ENCODE data around the gene TTC3.

Gene TTC3

DNA sequence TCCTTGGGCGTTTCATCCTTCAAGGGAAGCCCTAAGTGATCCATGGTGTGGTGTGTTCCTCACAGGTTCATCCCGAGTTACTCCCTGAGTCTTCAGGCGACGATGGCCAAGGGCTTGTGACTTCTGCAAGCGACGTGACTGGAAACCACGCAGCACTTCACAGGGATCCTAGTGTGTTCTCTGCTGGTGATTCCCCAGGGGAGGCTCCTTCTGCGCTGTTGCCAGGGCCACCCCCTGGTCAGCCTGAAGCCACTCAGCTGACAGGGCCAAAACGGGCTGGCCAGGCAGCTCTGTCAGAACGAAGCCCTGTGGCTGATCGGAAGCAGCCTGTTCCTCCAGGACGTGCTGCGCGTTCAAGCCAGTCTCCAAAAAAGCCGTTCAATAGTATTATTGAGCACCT lies 122.6 kb downstream of the TTC3 start:
- no peak overlapping the region for H3K4me3 ChIP-seq (ENCODE audit: low read length)
- TF ChIP-seq, protein P1, sequence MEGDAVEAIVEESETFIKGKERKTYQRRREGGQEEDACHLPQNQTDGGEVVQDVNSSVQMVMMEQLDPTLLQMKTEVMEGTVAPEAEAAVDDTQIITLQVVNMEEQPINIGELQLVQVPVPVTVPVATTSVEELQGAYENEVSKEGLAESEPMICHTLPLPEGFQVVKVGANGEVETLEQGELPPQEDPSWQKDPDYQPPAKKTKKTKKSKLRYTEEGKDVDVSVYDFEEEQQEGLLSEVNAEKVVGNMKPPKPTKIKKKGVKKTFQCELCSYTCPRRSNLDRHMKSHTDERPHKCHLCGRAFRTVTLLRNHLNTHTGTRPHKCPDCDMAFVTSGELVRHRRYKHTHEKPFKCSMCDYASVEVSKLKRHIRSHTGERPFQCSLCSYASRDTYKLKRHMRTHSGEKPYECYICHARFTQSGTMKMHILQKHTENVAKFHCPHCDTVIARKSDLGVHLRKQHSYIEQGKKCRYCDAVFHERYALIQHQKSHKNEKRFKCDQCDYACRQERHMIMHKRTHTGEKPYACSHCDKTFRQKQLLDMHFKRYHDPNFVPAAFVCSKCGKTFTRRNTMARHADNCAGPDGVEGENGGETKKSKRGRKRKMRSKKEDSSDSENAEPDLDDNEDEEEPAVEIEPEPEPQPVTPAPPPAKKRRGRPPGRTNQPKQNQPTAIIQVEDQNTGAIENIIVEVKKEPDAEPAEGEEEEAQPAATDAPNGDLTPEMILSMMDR (conservative IDR thresholded peaks at IDR 0.05; ENCODE audit: low read depth, low read length) = no peak
- DNase-seq (ENCODE audit: low read depth) = no peak

DNA sequence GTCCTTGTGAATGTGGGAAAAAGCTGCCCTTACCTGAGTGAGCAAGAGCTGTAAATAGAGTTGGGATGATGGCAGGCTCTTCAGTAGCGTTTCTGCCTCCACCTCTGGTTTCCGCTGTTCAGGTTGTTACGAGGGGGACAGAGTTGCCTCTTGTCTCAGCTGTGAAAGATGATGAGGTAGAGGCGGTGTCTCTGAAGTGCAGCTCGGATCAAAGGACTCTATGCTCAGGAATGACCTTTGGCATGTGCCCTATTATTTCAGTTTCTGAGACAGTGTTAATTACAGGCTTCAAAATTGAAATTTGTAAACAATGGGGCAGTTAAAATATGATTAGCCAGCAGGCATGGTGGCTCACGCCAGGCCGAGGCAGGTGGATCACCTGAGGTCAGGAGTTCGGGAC lies 123.8 kb downstream of the TTC3 start:
- TF ChIP-seq, protein P1 (conservative IDR thresholded peaks at IDR 0.05; ENCODE audit: low read depth, low read length) = no peak
- no peak overlapping the region for H3K4me3 ChIP-seq (ENCODE audit: low read length)
- no peak for DNase-seq (ENCODE audit: low read depth)

DNA sequence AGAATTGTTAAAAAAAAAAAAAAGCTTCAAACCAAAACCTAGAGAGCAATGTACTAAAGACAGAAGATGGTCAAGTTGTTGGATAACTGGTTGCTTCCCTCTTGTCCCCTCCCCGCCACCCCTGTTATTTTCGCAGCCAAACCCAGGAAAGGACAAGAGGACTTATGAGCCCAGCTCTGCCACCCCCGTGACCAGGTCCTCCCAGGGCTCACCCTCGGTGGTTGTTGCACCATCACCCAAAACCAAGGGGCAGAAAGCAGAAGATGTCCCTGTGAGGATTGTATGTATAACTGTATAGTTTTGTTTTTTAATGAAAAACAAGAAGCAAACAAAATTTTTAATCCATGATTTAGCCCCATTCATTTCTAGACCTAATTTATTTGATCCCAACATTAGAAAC lies 124.7 kb downstream of the TTC3 start:
- H3K4me3 ChIP-seq (ENCODE audit: low read length) = no peak overlapping the region
- TF ChIP-seq, protein P1 (conservative IDR thresholded peaks at IDR 0.05; ENCODE audit: low read depth, low read length) = no peak
- DNase-seq (ENCODE audit: low read depth) = no peak

DNA sequence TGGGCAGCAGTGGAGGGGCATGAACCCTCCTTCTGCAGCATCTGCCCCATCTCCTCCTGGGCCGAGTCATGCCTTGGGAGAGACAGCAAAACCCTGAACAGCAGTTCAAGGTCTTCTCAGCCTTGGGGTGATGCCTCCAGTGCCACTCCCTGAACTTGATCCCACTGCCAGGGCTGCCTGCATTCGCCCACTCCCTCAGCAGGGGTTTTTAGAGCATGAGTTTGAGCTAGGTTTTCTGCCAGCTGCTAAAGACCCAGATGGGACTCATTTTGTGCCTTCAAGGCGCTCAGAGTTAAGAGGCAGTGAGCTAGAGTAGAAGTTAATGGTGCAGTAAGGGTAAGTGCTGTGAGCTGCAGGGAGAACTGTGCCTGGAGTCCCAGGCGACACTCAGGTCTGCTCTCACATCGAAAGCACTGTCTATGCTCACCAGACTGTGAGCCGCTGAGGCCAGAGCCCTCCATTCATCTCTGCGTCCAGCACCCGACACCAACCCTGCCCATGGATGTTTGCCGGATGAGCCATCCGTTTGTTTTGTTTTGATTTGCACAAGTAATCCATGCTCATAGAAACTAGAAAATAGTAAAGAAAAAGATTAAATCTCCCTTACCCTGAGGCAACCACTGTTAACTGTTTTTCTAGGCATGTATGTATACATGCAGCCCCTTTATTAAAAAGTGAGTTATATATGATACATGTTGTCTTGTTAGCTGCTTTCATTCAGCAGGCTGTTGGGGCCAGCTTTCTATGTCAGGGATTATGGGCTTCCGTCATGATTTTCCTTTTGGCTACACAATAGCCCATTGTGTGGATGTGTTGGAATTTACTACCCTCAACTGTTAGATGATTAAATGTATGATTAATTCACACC lies 126.2 kb downstream of the TTC3 start:
- peak; percentile 89 for DNase-seq (ENCODE audit: low read depth)
- TF ChIP-seq, protein P1 (conservative IDR thresholded peaks at IDR 0.05; ENCODE audit: low read depth, low read length) = no peak

DNA sequence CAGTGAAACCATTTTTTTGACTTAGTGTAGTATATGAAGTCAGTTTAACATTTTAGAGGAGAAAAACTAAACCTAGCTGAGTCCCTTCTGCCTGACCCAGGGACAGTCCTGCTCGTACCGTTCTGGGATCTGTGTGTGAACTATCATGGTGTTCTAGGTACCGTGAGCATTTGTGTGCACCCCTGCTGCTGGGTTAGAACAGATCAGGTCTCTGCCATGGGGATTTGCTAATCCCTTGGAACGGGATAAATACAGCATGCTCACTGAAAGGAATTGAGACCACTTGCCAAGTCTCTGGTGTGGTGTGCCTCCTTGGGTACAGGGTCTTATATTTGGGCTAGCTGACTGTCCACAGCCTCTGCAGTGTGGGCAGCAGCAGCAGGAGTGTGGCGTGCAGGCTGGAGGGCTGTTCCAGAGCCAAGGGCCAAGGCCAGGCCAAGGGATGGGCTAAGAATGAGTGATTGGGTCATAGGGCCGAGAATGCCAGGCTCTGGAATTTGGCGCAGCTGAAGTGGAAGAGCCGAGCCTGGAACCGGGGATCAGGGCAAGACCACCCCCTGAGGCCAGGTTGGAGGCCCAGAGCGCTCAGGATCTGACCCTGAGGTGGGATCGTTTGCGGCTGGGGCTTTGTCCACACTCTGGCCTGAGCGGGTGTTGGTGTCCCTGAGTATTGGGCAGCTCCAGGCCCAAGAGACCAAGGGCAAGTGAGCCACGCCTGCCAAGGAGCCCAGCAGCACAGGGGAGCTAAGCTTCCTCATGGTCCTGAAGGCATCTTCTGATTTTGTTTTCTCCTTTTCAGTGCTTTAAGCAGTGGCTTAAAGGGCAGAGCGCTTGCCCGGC lies 127.8 kb downstream of the TTC3 start:
- TF ChIP-seq, protein P1 (conservative IDR thresholded peaks at IDR 0.05; ENCODE audit: low read depth, low read length) = no peak
- H3K4me3 ChIP-seq (ENCODE audit: low read length) = no peak overlapping the region
- DNase-seq (ENCODE audit: low read depth) = peak; percentile 30

More for the DNA sequence above, 126.2 kb downstream of the TTC3 start:
- no peak overlapping the region for H3K4me3 ChIP-seq (ENCODE audit: low read length)

DNA sequence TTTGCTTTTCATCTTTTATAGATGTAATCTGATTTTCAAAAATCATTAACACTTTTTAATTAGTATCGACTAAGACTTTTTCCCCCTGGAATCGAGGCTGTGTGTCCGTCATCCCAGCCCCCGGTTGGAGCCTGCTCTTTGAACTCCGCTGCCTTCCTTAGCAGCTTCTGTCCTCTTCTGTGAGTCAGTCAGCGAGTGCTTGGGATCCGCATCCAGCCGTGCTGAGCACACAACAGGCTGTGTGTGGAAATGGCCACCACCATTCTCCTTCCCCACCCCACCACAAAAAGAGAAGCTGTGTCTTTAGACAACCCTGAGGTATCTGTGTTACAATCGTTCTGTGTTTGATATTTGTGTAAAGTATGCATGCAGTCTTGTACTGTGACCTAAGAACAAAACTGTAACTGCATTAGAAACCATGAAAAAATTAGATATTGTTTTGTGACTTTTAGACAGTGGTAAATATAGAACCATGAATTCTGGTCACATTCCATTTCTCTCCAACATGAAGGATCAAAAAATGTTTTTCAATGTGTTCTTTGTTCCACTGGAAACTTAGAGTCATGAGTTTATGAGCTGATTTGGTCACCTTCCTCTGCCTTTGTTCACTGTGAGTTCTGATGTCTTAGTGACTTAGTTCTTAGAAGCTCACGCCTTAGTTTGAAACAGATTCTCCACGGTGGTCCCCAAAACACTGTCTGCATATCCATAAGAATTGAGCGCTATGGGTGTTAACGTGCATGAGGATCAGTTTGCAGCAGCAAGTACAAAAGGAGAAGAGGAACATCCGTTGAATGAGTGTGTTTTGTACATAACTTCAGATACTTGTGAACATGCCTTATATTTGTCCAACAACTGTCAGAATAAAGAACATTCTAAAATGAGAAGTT lies 129.4 kb downstream of the TTC3 start:
- TF ChIP-seq, protein P1 (conservative IDR thresholded peaks at IDR 0.05; ENCODE audit: low read depth, low read length) = no peak
- no peak overlapping the region for H3K4me3 ChIP-seq (ENCODE audit: low read length)
- DNase-seq (ENCODE audit: low read depth) = peak; percentile 15
